ENCODE measurements around the gene COQ10A.

Gene COQ10A

GRCh38 chr12:56242986-56243385 lies 23.8 kb upstream of the COQ10A start:
- no peak for TF ChIP-seq CTCF (IDR thresholded peaks at IDR 0.05)
- Histone ChIP-seq H3K27ac (no peak overlapping the region), H3K4me3 (no peak overlapping the region)
- no peak for DNase-seq (ENCODE audit: low spot score)

- DNase-seq (ENCODE audit: low spot score) = no peak
- TF ChIP-seq CTCF (IDR thresholded peaks at IDR 0.05) = no peak
- H3K4me3 ChIP-seq = no peak overlapping the region
- H3K27ac ChIP-seq = no peak overlapping the region
Measured at GRCh38 chr12:56243731-56244181, 23.0 kb upstream of the COQ10A start.

GRCh38 chr12:56244494-56244893 lies 22.2 kb upstream of the COQ10A start:
- TF ChIP-seq CTCF (IDR thresholded peaks at IDR 0.05) = no peak
- DNase-seq (ENCODE audit: low spot score) = no peak
- Histone ChIP-seq H3K27ac (no peak overlapping the region), H3K4me3 (no peak overlapping the region)

- H3K4me3 ChIP-seq = no peak overlapping the region
- no peak overlapping the region for H3K27ac ChIP-seq
- TF ChIP-seq CTCF (IDR thresholded peaks at IDR 0.05) = no peak
- DNase-seq (ENCODE audit: low spot score) = no peak
Measured at GRCh38 chr12:56247923-56248322, 18.8 kb upstream of the COQ10A start.

- Histone ChIP-seq H3K4me3 (no peak overlapping the region), H3K27ac (no peak overlapping the region)
- no peak for DNase-seq (ENCODE audit: low spot score)
- no peak for TF ChIP-seq CTCF (IDR thresholded peaks at IDR 0.05)
Measured at GRCh38 chr12:56248711-56249110, 18.0 kb upstream of the COQ10A start.

- Histone ChIP-seq H3K4me3 (no peak overlapping the region), H3K27ac (no peak overlapping the region)
- no peak for DNase-seq (ENCODE audit: low spot score)
- no peak for TF ChIP-seq CTCF (IDR thresholded peaks at IDR 0.05)
Measured at GRCh38 chr12:56252649-56253048, 14.1 kb upstream of the COQ10A start.

GRCh38 chr12:56253091-56253490 lies 13.7 kb upstream of the COQ10A start:
- Histone ChIP-seq H3K4me3 (no peak overlapping the region), H3K27ac (no peak overlapping the region)
- no peak for TF ChIP-seq CTCF (IDR thresholded peaks at IDR 0.05)
- no peak for DNase-seq (ENCODE audit: low spot score)
